Measurements from ENCODE around the gene ZDHHC12.

GRCh38 chr9:128764361-128764760 is 40.4 kb upstream of the ZDHHC12 start:
- TF ChIP-seq CTCF (IDR thresholded peaks at IDR 0.05) (no peak), POLR2A (IDR thresholded peaks at IDR 0.05) (no peak)

Data from ovary (tissue), 3 donors.